ENCODE results near the gene ATAD2B. TPM values are rescaled to one million over a fixed set of nuclear protein-coding genes. Genes with fewer than 3 reads are reported as not detected.

The ATAD2B gene
- total and polyA plus RNA-seq, 4 donors = 4.1 to 77.3 (median 17.0) TPM

- no peaks in the 10 kb centered on the region for H3K36me3 ChIP-seq (ENCODE audit: control insufficient read depth in 4 of 4, insufficient read depth in 4 of 4, low read length in 4 of 4)
- no peak overlapping the region for H3K4me3 ChIP-seq
- no peak for DNase-seq
- no peaks in the 10 kb centered on the region for H3K27me3 ChIP-seq (ENCODE audit: control insufficient read depth in 3 of 3, insufficient read depth in 3 of 3, low read length in 2 of 3)
- H3K4me1 ChIP-seq (ENCODE audit: control insufficient read depth in 5 of 5, insufficient read depth in 5 of 5, low read length in 5 of 5) = peaks cover 0 to 12% (median 4%) of the 10 kb centered on the region in 5 donors
- ATAC-seq (ENCODE audit: insufficient read depth, low FRiP score) = no peak
- TF ChIP-seq CTCF (IDR thresholded peaks at IDR 0.05; ENCODE audit: control extremely low read depth, extremely low read depth) = no peak
- no peak overlapping the region for H3K9ac ChIP-seq (ENCODE audit: insufficient read depth in 1 of 2, low read length in 2 of 2)
- H3K9me3 ChIP-seq (ENCODE audit: control insufficient read depth in 4 of 4, insufficient read depth in 3 of 4, low read length in 3 of 4) = no peaks in the 10 kb centered on the region
- no peak overlapping the region for H3K27ac ChIP-seq (ENCODE audit: low read depth in 1 of 2, low read length in 1 of 2)
- 94 to 98% methylated on average over 2 of the region's 2 CpGs for WGBS, 2 donors
These were observed 23.9 kb downstream of the ATAD2B start for GRCh38 chr2:23903034-23903433.

GRCh38 chr2:23901966-23902846 lies 24.7 kb downstream of the ATAD2B start:
- ATAC-seq (ENCODE audit: insufficient read depth, low FRiP score) = peak; percentile 23
- peaks cover 0 to 12% (median 4%) of the 10 kb centered on the region in 5 donors for H3K4me1 ChIP-seq (ENCODE audit: control insufficient read depth in 5 of 5, insufficient read depth in 5 of 5, low read length in 5 of 5)

GRCh38 chr2:23900541-23901322 lies 26.2 kb downstream of the ATAD2B start:
- Histone ChIP-seq H3K36me3 (ENCODE audit: control insufficient read depth in 4 of 4, insufficient read depth in 4 of 4, low read length in 4 of 4) (no peaks in the 10 kb centered on the region), H3K9ac (ENCODE audit: insufficient read depth in 1 of 2, low read length in 2 of 2) (no peak overlapping the region), H3K27me3 (ENCODE audit: control insufficient read depth in 3 of 3, insufficient read depth in 3 of 3, low read length in 2 of 3) (no peaks in the 10 kb centered on the region), H3K27ac (ENCODE audit: low read depth in 1 of 2, low read length in 1 of 2) (no peak overlapping the region), H3K4me1 (ENCODE audit: control insufficient read depth in 5 of 5, insufficient read depth in 5 of 5, low read length in 5 of 5) (peaks cover 0 to 12% (median 4%) of the 10 kb centered on the region in 5 donors), H3K4me3 (no peak overlapping the region), H3K9me3 (ENCODE audit: control insufficient read depth in 4 of 4, insufficient read depth in 3 of 4, low read length in 3 of 4) (no peaks in the 10 kb centered on the region)
- TF ChIP-seq CTCF (IDR thresholded peaks at IDR 0.05; ENCODE audit: control extremely low read depth, extremely low read depth) = no peak
- WGBS, 2 donors = 52 to 65% methylated on average over 9 of the region's 9 CpGs
- no peak for ATAC-seq (ENCODE audit: insufficient read depth, low FRiP score)
- peak in 1 of 3 donors; percentile 24 for DNase-seq

More at GRCh38 chr2:23901966-23902846, 24.7 kb downstream of the ATAD2B start:
- H3K36me3 ChIP-seq (ENCODE audit: control insufficient read depth in 4 of 4, insufficient read depth in 4 of 4, low read length in 4 of 4) = no peaks in the 10 kb centered on the region
- no peaks in the 10 kb centered on the region for H3K9me3 ChIP-seq (ENCODE audit: control insufficient read depth in 4 of 4, insufficient read depth in 3 of 4, low read length in 3 of 4)
- no peaks in the 10 kb centered on the region for H3K27me3 ChIP-seq (ENCODE audit: control insufficient read depth in 3 of 3, insufficient read depth in 3 of 3, low read length in 2 of 3)
- H3K27ac ChIP-seq (ENCODE audit: low read depth in 1 of 2, low read length in 1 of 2) = no peak overlapping the region
- no peak overlapping the region for H3K4me3 ChIP-seq
- TF ChIP-seq CTCF (IDR thresholded peaks at IDR 0.05; ENCODE audit: control extremely low read depth, extremely low read depth) = no peak
- DNase-seq = peak in 1 of 3 donors; percentile 15
- WGBS, 2 donors = 53 to 56% methylated on average over 6 of the region's 6 CpGs
- H3K9ac ChIP-seq (ENCODE audit: insufficient read depth in 1 of 2, low read length in 2 of 2) = no peak overlapping the region
